Hepatocyte (in vitro differentiated cells): ENCODE data around the gene ICA1. TPM values are rescaled to one million over a fixed set of nuclear protein-coding genes. Genes with fewer than 3 reads are reported as not detected.

Experiments used
- DNase-seq: peaks from one replicate; pipeline ENCODE4 v3.0.0-alpha.2; 2016; ENCODE audit warnings: low spot score
- H2AFZ ChIP-seq: fragments of 200-600 bp; sonication (generic); 2 replicates; pipeline ENCODE4 v1.6.0; 2016; ENCODE audit warnings: antibody characterized with exemption, mild to moderate bottlenecking
- H3K27ac ChIP-seq: fragments of 200-600 bp; sonication (generic); 2 replicates; pipeline ENCODE4 v1.5.1; 2016; ENCODE audit warnings: mild to moderate bottlenecking
- H3K27me3 ChIP-seq: fragments of 200-600 bp; sonication (generic); 2 replicates; pipeline ENCODE4 v1.6.1; 2016
- H3K36me3 ChIP-seq: fragments of 200-600 bp; sonication (generic); replicated peaks from 2 replicates; pipeline ENCODE4 v1.5.1; 2016; ENCODE audit warnings: low read depth; ENCODE audit not compliant: insufficient read depth
- H3K4me1 ChIP-seq: fragments of 200-600 bp; sonication (generic); 2 replicates; pipeline ENCODE4 v1.5.1; 2016; ENCODE audit warnings: mild to moderate bottlenecking, moderate library complexity; ENCODE audit not compliant: insufficient read depth
- H3K4me2 ChIP-seq: fragments of 200-600 bp; sonication (generic); 2 replicates; pipeline ENCODE4 v1.6.0; 2016
- H3K4me3 ChIP-seq: fragments of 200-600 bp; sonication (generic); 2 replicates; pipeline ENCODE4 v1.5.1; 2016; ENCODE audit warnings: mild to moderate bottlenecking
- H3K79me2 ChIP-seq: fragments of 200-600 bp; sonication (generic); 2 replicates; pipeline ENCODE4 v1.6.0; 2017; ENCODE audit warnings: mild to moderate bottlenecking
- H3K9me2 ChIP-seq: fragments of 200-600 bp; sonication (generic); replicated peaks from 2 replicates; pipeline ENCODE4 v1.6.0; 2017; ENCODE audit warnings: mild to moderate bottlenecking; ENCODE audit not compliant: insufficient read depth
- H3K9me3 ChIP-seq: fragments of 200-600 bp; sonication (generic); 2 replicates; pipeline ENCODE4 v1.5.1; 2016; ENCODE audit warnings: low read depth, mild to moderate bottlenecking
- H4K20me1 ChIP-seq: fragments of 200-600 bp; sonication (generic); 2 replicates; pipeline ENCODE4 v1.6.0; 2016; ENCODE audit warnings: mild to moderate bottlenecking; ENCODE audit not compliant: insufficient read depth, poor library complexity, severe bottlenecking
- CTCF ChIP-seq: fragments of 200-600 bp; sonication (generic); IDR thresholded peaks from 2 replicates; pipeline ENCODE4 v1.5.1; 2016; ENCODE audit warnings: antibody characterized with exemption, mild to moderate bottlenecking; ENCODE audit not compliant: poor library complexity
- EZH2 ChIP-seq: fragments of 200-600 bp; sonication (generic); IDR thresholded peaks from 2 replicates; pipeline ENCODE4 v1.6.1; 2016; ENCODE audit warnings: antibody characterized with exemption, mild to moderate bottlenecking, borderline replicate concordance
- EZH2phosphoT487 ChIP-seq: fragments of 200-600 bp; sonication (generic); IDR thresholded peaks from one replicate; pipeline ENCODE4 v1.6.1; 2018; ENCODE audit warnings: antibody characterized with exemption, mild to moderate bottlenecking, low read depth, moderate library complexity; ENCODE audit not compliant: unreplicated experiment, severe bottlenecking
- WGBS: methylation state at CpG from one replicate; pipeline ENCODE4 v1.1.6; 2016; ENCODE audit warnings: low lambda C conversion rate; ENCODE audit errors: missing lambda C conversion rate; 5-methylcytosine and 5-hydroxymethylcytosine counted together
- polyA plus RNA-seq: library from polyadenylated mRNA; unstranded; fragments of >200 nt; fragmentation: Nextera tagmentation; extraction: Ambion mirVana; gene quantifications from 2 replicates; pipeline ENCODE4 v1.2.1, GENCODE V29; 2016
- total RNA-seq: library from RNA; depleted of rRNA; stranded (reverse); fragments of >200 nt; gene quantifications from 2 replicates; pipeline ENCODE4 v1.2.3, GENCODE V29; 2014

Gene ICA1
- total and polyA plus RNA-seq, 2 experiments from 2014 or later: 32.9 to 40.1 TPM

GRCh38 chr7:8221101-8221495, 40.9 kb downstream of the ICA1 start:
- 91% methylated on average over 5 of the region's 5 CpGs for WGBS
- H3K79me2 ChIP-seq: no peaks in the 10 kb centered on the region

GRCh38 chr7:8220376-8221100, 41.4 kb downstream of the ICA1 start:
- no peak for TF ChIP-seq CTCF
- no peak for TF ChIP-seq EZH2
- TF ChIP-seq EZH2phosphoT487: no peak
- H3K4me2 ChIP-seq: no peak overlapping the region
- H3K79me2 ChIP-seq: no peaks in the 10 kb centered on the region
- H3K36me3 ChIP-seq: no peaks in the 10 kb centered on the region
- no peaks in the 10 kb centered on the region for H3K9me3 ChIP-seq
- no peaks in the 10 kb centered on the region for H3K4me1 ChIP-seq
- 73% methylated on average over 7 of the region's 7 CpGs for WGBS
- no peak for DNase-seq
- no peaks in the 10 kb centered on the region for H3K9me2 ChIP-seq
- H3K27me3 ChIP-seq: no peaks in the 10 kb centered on the region
- H3K27ac ChIP-seq: no peak overlapping the region
- no peak overlapping the region for H2AFZ ChIP-seq
- H4K20me1 ChIP-seq: no peaks in the 10 kb centered on the region
- no peak overlapping the region for H3K4me3 ChIP-seq

More at GRCh38 chr7:8221101-8221495, 40.9 kb downstream of the ICA1 start:
- H2AFZ ChIP-seq: no peak overlapping the region
- TF ChIP-seq EZH2phosphoT487 (no peak), CTCF (no peak), EZH2 (no peak)
- H3K27ac ChIP-seq: no peak overlapping the region
- H3K4me1 ChIP-seq: no peaks in the 10 kb centered on the region
- no peaks in the 10 kb centered on the region for H3K27me3 ChIP-seq
- H3K4me3 ChIP-seq: no peak overlapping the region
- no peak for DNase-seq
- H3K9me3 ChIP-seq: no peaks in the 10 kb centered on the region
- H4K20me1 ChIP-seq: no peaks in the 10 kb centered on the region
- no peaks in the 10 kb centered on the region for H3K36me3 ChIP-seq
- no peak overlapping the region for H3K4me2 ChIP-seq
- H3K9me2 ChIP-seq: no peaks in the 10 kb centered on the region

- no peak overlapping the region for H3K4me2 ChIP-seq
- H2AFZ ChIP-seq: no peak overlapping the region
Measured at GRCh38 chr7:8217200-8218068, 44.5 kb downstream of the ICA1 start.

More at GRCh38 chr7:8217200-8218068, 44.5 kb downstream of the ICA1 start:
- no peaks in the 10 kb centered on the region for H3K36me3 ChIP-seq
- H3K27me3 ChIP-seq: no peaks in the 10 kb centered on the region
- no peaks in the 10 kb centered on the region for H3K79me2 ChIP-seq
- H3K9me2 ChIP-seq: no peaks in the 10 kb centered on the region
- no peaks in the 10 kb centered on the region for H4K20me1 ChIP-seq
- H3K4me3 ChIP-seq: no peak overlapping the region
- H3K27ac ChIP-seq: no peak overlapping the region
- TF ChIP-seq CTCF (peak; percentile 71), EZH2 (no peak), EZH2phosphoT487 (no peak)
- peaks cover 4% of the 10 kb centered on the region for H3K4me1 ChIP-seq
- H3K9me3 ChIP-seq: no peaks in the 10 kb centered on the region
- DNase-seq: peak; percentile 88
- 55% methylated on average over 7 of the region's 7 CpGs for WGBS
